ENCODE results near the gene DIP2A. TPM values are rescaled to one million over a fixed set of nuclear protein-coding genes. Genes with fewer than 3 reads are reported as not detected.

The DIP2A gene, protein sequence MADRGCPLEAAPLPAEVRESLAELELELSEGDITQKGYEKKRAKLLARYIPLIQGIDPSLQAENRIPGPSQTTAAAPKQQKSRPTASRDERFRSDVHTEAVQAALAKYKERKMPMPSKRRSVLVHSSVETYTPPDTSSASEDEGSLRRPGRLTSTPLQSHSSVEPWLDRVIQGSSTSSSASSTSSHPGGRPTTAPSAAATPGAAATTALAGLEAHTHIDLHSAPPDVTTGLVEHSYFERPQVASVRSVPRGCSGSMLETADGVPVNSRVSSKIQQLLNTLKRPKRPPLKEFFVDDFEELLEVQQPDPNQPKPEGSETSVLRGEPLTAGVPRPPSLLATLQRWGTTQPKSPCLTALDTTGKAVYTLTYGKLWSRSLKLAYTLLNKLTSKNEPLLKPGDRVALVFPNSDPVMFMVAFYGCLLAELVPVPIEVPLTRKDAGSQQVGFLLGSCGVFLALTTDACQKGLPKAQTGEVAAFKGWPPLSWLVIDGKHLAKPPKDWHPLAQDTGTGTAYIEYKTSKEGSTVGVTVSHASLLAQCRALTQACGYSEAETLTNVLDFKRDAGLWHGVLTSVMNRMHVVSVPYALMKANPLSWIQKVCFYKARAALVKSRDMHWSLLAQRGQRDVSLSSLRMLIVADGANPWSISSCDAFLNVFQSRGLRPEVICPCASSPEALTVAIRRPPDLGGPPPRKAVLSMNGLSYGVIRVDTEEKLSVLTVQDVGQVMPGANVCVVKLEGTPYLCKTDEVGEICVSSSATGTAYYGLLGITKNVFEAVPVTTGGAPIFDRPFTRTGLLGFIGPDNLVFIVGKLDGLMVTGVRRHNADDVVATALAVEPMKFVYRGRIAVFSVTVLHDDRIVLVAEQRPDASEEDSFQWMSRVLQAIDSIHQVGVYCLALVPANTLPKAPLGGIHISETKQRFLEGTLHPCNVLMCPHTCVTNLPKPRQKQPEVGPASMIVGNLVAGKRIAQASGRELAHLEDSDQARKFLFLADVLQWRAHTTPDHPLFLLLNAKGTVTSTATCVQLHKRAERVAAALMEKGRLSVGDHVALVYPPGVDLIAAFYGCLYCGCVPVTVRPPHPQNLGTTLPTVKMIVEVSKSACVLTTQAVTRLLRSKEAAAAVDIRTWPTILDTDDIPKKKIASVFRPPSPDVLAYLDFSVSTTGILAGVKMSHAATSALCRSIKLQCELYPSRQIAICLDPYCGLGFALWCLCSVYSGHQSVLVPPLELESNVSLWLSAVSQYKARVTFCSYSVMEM (N-terminal part only)
- 10 to 100 TPM; 23.7 to 56.3 (median 39.0) TPM for polyA plus RNA-seq (ENCODE audit: insufficient read length in 4 of 4)

DNA sequence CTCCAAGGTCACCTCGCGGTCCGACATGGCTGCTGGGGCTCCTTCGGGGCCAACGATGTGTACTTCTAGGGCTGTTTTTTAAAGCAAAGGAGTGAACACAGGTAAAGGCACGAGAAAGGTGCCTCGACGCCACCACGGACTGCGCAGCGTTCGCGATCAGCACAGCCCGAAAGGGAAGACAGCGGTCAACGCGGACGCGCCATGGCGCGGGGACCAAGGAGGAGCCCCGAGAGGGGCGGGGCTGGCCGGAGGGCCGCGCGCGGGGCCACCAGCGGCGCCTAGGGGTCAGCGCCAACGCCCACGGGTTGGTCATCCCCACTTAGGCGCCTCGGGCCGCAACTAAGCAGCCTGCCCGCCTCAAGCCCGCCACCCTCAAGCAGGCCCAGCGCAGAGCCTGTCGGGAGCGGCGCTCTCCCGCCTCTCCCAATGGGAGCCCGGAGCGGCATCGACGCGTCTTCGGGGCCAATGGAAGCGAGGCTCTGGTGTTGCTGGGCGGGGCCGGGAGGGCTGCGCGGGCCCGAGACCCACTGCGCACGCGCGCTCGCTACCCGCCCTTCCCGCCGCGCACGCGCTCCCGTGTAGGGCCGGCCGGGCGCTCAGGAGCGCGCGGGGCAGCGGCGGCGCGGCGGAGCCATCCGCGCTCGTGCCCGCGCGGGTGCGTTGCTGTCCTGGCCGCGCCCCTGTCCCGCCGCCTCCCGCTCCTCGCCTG, at the start of gene DIP2A:
Gene DIP2A, plus strand, starts transcription at position 577 of the 709 bp plus-strand sequence. CDS start 241 bp downstream, outside the sequence.
- peak; percentile 78 to 94 (median 88) for DNase-seq (ENCODE audit: low read depth in 4 of 4, low spot score in 2 of 4)

DNA sequence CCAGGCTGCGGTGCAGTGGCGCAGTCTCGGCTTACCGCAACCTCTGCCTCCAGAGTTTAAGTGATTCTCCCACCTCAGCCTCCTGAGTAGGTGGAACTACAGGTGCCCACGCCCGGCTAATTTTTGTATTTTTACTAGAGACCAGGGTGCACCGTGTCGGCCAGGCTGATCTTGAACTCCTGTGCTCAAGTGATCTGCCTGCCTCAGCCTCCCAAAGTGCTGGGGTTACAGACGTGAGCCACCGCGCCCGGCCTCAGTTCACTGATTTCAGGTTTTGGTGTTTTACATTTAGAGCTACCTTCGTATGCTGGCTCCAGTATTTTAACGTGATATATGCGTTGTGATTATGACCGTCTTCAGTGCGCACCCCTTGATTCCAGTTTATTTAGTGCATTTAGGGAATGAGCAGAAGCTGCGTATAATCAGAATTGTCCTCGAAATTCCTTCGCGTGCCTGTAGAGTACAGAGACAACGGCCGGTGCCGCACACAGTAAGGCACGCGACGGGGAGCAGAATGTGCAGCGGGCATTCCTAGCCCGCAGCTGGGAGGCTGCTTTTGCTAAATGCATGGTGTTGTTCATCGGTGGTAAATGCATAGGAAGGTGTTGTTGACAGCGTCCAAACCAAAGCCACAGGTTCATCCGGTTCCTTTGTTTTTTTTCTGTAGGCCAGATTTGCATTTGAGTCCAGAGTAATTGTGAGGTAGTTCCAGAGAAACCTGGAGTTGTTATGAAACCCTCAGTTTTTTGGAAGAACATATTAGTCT, 48.9 kb upstream of the DIP2A start:
- DNase-seq (ENCODE audit: low read depth in 4 of 4, low spot score in 2 of 4): no peak

DNA sequence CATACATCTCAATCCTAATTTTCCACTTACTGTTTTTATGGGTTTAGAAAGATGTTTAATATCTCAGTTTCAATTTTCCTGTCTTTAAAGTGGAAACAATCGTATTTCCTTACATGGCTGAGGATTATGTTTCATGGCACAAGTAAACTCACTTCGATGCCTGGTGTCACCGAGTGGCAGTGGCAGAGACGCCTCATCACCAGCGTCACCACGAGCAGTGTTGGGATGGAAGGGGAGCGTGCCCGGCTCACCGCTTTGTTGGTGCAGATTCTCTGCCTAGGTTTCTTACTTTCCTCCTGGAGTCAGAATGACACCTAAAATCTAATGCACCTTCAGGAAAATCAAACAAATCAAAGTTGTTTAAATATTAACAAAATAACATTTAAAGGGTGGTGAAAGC, 48.2 kb upstream of the DIP2A start:
- DNase-seq (ENCODE audit: low read depth in 4 of 4, low spot score in 2 of 4): no peak

DNA sequence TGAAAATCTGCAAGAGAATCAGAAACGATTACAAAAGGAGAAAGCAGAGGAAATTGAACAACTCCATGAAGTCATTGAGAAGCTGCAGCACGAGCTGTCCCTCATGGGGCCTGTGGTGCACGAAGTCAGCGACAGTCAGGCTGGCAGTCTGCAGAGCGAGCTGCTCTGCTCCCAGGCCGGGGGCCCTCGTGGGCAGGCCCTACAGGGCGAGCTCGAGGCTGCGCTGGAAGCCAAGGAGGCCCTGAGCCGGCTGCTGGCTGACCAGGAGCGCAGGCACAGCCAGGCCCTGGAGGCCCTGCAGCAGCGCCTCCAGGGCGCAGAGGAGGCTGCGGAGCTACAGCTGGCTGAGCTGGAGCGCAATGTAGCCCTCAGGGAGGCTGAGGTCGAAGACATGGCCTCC, 47.5 kb upstream of the DIP2A start:
- DNase-seq (ENCODE audit: low read depth in 4 of 4, low spot score in 2 of 4): no peak

DNA sequence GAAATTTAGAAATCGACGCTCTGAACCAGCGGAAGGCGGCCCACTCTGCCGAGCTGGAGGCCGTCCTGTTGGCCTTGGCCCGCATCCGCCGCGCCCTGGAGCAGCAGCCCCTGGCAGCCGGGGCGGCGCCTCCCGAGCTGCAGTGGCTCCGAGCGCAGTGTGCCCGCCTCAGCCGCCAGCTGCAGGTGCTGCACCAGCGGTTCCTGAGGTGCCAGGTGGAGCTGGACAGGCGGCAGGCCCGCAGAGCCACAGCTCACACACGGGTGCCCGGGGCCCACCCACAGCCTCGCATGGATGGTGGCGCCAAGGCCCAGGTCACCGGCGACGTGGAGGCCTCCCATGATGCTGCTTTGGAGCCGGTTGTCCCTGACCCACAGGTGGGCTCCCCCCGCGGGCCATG, 47.0 kb upstream of the DIP2A start:
- DNase-seq (ENCODE audit: low read depth in 4 of 4, low spot score in 2 of 4): no peak

DNA sequence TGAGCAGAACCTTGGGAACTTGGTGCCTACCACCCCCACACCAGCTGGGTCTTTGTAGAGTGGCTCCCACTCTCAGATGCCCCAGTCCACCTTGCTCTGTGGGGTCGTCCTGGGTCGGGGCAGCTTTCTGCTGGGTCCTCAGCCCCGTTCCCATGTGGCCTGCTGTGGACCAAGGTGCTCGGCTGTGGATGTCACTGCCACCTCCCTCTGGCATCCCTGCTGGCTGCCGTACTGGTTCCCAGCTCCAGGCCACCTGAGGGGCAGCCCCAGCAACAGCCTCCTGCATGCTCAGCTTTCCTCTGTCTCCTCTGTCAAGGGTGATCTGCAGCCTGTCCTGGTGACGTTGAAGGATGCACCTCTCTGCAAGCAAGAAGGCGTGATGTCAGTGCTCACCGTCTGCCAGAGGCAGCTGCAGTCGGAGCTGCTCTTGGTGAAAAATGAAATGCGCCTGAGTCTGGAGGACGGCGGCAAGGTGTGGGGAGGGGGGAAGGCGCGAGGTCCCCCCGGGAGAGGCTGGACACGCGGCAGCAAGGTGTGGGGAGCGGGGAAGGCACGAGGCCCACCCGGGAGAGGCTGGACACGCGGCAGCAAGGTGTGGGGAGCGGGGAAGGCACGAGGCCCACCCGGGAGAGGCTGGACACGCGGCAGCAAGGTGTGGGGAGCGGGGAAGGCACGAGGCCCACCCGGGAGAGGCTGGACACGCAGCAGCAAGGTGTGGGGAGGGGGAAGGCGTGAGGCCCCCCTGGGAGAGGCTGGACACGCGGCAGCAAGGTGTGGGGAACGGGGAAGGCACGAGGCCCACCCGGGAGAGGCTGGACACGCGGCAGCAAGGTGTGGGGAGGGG, 45.9 kb upstream of the DIP2A start:
- no peak for DNase-seq (ENCODE audit: low read depth in 4 of 4, low spot score in 2 of 4)

DNA sequence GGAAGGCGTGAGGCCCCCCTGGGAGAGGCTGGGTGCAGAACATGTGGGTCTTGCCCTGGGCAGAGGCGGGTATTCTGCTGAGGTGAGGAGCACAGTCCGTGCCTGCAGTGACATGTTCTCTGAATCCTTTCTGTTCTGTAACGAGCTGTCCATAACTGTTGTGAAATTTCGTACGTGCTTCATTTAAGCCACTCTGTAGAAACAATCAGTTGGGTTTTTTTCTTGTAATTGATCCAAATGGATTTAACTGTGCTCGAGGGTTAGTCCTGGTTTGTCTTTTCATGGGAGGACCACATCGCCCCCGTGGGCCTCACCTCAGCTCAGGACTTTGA, 45.4 kb upstream of the DIP2A start:
- no peak for DNase-seq (ENCODE audit: low read depth in 4 of 4, low spot score in 2 of 4)

DNA sequence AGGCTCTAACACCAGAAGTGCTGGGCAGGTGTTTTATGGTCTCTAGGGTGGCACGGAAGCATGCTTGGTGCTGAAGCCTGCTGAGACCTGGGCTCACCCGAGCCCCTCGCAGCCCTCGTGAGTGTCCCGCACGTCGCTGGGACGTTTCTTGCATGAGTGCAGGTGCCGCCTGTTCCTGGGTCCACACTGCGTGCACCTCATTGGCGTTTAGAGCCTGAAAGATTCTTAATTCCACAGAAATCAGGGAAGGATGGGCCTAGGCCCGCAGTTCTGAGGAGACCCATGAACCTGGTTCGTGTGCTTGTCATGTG, 43.8 kb upstream of the DIP2A start:
- DNase-seq (ENCODE audit: low read depth in 4 of 4, low spot score in 2 of 4): no peak

DNA sequence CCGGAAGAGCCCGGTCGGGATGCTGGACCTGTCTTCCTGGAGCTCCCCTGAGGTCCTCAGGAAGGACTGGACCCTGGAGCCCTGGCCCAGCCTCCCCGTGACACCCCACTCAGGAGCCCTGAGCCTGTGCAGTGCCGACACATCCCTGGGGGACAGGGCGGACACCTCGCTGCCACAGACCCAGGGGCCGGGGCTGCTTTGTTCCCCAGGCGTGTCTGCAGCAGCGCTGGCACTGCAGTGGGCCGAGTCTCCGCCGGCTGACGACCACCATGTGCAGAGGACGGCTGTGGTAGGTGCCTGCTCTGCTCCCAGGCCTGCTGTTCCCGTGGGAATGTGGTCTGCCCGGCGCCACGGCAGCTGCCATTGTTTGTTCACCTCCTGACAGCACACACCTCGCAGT, 42.1 kb upstream of the DIP2A start:
- no peak for DNase-seq (ENCODE audit: low read depth in 4 of 4, low spot score in 2 of 4)

DNA sequence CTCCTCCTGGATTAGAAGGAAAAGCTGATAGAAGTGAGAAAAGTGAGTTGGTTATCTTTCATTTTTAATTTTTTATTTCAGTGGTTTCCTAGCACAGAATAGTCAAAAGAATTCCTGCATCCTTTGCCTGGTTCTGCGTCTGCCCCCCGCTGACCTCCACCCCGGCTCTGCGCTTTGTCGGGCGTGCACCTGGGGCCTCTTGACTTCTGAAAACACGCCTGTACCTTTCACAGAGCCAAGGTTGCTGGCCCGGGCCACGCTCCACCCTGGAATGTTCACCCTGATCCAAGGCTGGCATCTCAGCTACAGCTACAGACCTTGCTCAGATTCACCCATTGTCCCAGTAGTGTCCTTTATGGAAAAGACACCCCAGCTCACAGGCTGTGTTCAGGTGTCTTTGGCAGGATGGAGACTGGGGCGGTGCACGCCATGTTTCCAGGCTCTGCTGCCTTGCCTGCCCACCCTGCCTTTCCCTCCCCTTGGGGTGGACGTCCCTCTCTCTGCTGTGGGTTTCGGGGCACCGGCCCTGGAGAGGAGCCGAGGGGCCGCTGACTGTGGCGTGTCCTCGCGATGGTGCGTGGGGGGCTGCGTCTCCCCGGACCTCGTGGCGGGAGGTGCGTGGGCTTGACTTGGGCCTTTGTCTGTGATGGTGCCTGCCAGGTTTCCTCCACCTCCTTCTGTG, 40.3 kb upstream of the DIP2A start:
- DNase-seq (ENCODE audit: low read depth in 4 of 4, low spot score in 2 of 4): no peak

DNA sequence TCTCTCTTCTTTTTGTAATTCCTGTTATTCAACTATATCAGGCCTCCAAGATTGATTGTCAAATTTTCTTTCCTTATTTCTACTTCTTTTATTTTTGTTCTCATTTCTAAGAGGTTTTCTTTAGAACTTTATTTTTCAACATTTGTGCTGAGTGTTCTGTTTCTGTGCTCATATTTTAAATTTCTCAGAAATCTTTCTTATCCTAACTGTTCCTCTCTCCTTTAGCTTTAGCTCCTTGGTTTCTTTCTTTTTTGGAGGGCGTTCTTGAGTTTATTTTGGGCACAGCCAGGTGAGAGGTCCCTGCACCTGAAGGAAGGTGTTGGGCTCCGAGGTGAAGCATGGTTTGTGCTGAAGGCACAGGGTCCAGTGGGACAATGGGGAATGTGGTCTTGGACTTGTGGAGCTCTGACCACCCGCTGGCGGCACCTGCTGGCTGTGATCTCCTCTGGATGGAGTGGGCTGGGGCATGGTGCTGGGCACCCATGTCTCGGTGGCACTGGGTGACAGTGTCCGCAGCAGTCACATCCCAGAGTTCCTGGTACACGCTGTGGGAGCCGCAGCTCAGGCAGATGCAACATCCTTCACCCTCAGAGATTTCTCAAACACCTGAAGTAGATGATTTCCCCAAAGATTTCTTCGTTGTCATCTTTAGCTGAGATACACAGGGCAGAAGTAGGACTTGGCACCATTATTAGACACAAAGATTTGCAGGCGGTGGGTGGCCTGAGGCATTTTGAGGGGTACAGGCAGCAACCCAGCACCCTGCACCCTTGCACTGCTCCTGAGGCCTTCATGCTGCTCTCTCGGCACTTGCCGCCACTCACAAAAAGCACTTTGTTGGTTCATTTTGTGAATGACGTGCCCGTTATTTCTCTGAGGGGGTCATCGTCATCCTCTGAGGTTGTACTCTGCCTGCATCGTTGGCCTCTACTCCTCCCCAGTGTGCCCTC, 38.2 kb upstream of the DIP2A start:
- no peak for DNase-seq (ENCODE audit: low read depth in 4 of 4, low spot score in 2 of 4)

DNA sequence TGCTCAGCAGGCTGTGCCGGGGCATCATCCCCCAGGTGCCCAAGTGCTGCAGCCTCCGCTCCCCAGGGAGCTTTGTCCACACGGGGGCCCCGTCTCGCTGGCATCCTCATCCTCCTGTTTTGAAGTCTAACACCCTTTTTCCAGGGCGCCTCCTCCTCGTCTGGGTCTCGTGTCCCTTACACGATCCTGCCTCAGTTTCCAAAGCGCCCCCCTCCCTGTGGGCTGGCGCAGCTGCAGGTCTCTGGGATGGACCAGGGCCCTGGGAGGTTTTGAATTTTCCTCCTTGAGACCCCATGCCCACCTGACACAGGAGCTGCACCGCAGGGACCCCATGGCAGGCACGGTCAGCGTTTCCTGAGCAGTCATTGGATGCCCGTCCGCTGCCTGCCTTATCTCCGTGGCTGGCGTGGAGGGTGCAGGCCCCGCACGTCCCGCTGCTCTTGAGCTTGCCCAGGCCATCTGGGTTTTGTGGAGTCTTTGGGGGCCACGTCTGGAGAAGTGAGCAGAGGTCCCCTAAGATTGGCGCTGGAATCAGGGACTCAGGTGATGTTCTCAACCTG, 37.4 kb upstream of the DIP2A start:
- no peak for DNase-seq (ENCODE audit: low read depth in 4 of 4, low spot score in 2 of 4)

DNA sequence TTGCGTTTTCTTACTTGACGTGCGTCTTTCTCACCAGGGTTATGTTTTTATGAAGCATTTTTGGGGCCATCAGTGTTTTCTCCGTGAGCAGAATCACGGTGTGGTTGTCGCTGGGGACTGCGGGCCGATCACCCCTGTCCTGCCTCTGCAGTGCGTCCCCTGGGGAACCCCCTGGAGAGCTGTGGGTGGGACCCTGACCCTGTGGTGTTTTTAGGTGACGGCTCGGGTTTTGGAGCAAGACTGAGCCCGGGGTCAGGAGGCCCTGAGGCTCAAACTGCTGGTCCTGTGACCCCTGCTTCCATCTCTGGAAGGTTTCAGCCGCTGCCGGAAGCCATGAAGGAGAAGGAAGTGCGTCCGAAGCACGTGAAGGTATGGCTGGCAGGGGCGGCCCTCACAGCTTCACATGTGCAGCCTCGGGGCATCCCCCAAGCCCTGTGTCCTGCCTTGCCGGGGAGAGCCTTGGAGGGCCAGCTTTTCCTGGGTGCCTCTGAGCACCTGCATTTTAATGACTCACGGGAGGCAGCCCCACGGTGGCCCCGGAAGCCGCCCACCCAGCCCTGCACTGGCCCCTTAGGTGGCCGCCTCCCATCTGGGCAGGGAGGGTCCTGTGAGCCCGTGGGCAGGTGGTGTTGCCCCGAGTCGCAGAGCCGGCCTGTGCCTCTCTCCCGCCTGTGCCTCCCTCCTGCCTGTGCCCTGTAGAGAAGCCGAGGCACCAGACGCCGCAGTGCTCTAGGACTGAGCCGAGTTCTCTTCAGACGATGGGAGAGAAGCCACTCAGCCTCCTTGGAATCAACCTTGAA, 36.7 kb upstream of the DIP2A start:
- no peak for DNase-seq (ENCODE audit: low read depth in 4 of 4, low spot score in 2 of 4)

DNA sequence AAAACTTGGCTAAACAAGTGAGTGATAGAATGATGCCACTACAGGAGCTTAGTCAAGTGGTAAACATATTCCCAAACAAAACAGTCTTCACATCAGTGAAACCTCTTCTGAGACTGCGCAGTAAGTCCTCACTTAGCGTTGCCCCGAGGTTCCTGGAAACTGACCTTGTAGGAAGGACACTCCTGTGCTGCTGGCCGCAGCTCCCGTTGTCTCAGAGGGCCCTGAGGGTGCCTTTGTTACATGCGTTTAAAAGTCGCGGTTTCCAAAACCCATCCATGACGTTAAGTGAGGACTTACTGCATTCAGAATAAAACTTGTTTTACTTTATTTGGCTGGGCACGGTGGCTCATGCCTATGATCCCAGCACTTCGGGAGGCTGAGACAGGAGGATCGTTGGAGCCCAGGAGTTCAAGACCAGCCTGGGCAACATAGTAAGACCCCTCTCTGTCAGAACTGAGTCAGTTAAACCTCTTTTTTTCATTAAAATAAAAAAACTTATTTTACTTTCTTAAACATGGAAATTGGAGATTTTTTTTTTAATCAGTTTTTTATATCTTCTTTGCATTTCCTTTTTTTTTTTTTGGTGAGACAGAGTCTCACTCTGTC, 36.0 kb upstream of the DIP2A start:
- no peak for DNase-seq (ENCODE audit: low read depth in 4 of 4, low spot score in 2 of 4)

DNA sequence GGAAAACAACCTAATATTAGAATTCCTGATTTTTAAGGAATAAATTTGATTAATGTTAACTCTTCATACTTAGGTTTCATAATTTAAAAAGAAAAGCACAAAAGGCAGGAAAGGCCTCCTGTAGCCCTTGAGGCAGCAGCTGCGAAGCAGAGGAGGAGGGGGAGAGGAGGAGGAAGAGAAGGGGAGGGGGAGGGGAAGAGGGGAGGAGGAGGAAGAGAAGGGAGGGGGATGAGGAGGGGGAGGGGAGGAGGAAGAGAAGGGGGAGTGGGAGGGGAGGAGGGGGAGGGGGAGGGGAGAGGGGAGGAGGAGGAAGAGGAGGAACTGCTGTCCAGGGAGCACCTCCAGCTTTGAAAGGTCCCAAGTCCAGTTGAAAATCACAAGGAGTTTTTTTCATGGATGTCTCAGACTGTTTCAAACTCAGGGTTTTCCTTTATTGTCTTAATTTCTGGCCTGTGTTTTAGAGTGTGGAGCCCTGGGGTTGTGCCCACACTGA, 35.1 kb upstream of the DIP2A start:
- no peak for DNase-seq (ENCODE audit: low read depth in 4 of 4, low spot score in 2 of 4)
